Kidney tubule cell (primary cell): ENCODE data around the gene TRIP10.
"Not testable (repeated sequence)": the region's sequence is repeated elsewhere in the genome, so short reads cannot be mapped to it uniquely, and the experiment has no call there.

ENCODE experiments used
- DNase-seq: peaks from one replicate; pipeline ENCODE4 v3.0.0-alpha.2; 2018; ENCODE audit warnings: low spot score

Gene TRIP10

DNA sequence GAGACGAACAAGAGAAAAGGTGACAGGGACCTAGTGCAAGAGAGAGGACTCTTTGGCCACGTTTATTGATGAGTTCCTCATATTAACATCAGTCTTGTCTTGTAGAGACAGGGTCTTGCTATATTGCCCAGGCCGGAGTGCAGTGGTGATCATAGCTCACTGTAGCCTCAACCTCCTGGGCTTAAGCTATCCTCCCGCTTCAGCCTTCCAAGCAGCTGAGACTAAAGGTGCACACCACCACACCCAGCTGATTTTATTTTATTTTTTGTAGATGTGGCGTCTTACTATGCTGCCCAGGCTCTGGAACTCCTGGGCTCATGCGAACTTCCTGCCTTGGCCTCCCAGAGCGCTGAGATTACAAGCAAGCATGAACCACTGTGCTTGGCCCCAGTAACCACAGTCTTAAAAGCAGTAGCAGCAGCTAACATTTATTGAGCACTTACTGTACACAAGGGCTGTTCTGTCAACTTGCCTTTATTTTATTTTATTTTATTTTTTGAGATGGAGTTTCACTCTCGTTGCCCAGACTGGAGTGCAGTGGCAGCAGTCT is 28.8 kb downstream of the TRIP10 start:
- no peak for DNase-seq

- DNase-seq = no peak
Measured at GRCh38 chr19:6769006-6769619, 29.6 kb downstream of the TRIP10 start.

DNA sequence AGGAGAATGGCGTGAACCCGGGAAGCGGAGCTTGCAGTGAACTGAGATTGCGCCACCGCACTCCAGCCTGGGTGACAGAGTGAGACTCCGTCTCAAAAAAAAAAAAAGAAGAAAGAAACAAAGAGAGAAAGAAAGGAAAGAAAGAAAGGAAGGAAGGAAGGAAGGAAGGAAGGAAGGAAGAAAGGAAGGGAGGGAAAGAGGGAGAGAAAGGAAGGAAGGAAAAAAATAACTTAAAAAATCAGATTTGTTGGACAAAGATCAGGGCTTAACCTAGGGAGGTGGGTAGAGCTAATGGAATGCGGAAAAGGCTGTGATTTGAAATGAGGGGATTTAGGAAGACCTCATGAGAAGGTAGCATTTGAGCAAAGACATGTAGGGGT is 32.2 kb downstream of the TRIP10 start:
- not testable (repeated sequence) for DNase-seq

DNA sequence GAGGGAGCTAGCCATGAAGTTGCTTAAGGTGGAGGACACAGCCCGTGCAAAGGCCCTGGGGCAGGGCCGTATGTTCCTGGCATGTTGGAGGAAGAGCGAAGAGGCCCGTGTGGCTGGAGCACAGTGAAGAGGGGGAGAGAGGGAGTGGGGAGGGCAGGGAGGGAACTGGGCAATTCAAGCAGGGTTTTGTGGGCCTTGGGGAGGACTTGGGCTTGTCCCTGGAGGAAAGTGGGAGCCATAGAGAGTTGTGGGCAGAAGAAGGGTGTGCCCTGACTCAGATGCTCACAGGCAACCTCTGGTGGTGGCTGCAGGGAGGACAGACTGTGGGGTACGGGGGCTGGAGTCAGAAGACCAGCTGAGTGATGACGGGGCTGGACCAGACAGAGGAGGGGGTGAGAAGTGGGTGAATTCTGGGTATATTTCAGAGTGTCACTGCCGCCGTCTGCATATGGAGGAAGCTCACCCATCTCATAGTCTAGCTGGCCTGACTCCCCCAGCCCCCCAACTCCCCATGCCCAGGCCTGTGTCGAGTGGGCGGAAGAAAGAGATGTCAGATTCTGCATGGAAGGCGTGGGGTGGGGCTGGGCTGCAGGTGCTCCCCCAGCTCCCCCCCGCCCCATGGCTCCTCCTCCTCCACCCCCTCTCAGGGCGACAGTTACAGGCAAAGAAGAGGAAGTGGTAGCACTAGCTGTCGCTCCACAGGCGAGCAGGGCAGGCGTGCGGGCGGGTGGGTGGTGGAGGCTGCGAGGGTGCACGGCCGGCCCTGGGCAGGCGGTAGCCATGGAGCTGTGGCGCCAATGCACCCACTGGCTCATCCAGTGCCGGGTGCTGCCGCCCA is 32.8 kb downstream of the TRIP10 start, which contains the start of gene VAV1:
Gene VAV1, plus strand, starts transcription at position 681 of the 838 bp plus-strand sequence. Its CDS starts 100 bp downstream, at position 781.
- no peak for DNase-seq

GRCh38 chr19:6772866-6773322 is 33.4 kb downstream of the TRIP10 start:
- DNase-seq = no peak

- DNase-seq = no peak
Measured at GRCh38 chr19:6773323-6773931, 33.9 kb downstream of the TRIP10 start.

DNA sequence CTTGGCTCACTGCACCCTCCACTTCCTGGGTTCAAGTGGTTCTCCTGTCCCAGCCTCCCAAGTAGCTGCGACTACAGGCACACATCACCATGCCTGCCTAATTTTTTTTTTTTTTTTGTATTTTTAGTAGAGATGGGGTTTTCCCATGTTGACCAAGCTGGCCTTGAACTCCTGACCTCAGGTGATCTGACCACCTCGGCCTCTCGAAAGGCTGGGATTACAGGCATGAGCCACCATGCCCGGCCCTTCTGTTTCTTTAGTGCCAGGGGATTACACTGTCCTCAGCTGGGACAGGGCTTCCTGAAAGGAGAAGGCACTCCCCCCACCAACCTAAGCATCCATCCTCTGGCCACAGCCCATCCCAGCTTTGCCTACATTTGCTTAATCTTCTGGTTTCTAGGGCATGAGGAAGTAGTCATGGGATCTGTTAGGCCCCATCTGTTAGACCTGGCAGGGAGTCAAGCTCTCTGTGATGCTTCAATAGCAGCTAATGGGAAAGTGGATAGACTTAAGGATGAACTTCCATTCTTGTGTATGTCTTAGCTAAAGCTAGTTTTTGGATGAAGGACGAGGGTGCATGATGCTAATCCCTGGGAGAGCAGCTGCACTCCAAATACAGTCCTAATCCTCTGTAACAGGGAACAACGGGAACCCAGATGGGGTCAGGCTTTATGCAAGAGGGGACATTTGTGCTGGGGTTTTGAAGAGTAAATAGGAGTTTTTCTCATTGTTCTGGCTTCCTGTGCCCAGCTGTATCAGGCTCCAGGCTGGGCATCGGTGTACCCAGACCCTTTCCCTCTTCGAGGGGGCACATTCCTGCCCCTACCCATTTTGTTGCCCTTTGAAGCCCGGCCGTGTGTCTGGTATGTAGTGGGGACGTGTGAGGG is 35.6 kb downstream of the TRIP10 start:
- no peak for DNase-seq

DNA sequence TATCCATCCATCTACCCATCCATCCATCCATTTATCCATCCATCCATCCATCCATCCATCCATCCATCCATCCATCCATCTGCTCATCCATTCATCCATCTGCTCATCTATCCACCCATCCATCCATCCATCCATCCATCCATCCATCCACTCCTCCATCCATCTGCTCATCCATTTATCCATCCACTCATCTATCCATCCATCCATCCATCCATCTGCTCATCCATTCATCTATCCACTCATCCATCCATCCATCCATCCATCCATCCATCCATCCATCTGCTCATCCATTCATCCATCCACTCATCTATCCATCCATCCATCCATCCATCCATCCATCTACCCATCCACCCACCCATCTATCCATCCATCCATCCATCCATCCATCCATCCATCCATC is 36.6 kb downstream of the TRIP10 start:
- not testable (repeated sequence) for DNase-seq

GRCh38 chr19:6776999-6777398 is 37.5 kb downstream of the TRIP10 start:
- no peak for DNase-seq

GRCh38 chr19:6777434-6777833 is 38.0 kb downstream of the TRIP10 start:
- DNase-seq = no peak

- DNase-seq = no peak
Measured at GRCh38 chr19:6778386-6778785, 38.9 kb downstream of the TRIP10 start.

- no peak for DNase-seq
Measured at GRCh38 chr19:6779206-6779605, 39.7 kb downstream of the TRIP10 start.

DNA sequence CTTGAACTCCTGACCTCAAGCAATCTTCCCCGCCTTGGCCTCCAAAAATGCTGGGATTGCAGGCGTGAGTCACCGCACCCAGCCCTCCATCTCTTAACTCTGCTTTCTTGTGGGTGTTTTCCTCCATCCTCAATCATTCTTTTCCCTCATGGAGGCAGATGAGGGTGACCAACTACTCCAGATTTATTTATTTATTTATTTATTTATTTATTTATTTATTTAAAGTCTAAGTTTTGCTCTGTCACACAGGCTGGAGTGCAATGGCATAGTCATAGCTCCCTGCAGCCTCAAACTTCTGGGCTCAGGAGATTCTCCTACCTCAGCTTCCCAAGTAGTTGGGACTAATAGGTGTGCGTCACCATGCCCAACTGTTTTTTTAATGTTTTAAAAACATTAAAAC is 47.9 kb downstream of the TRIP10 start:
- DNase-seq = no peak

DNA sequence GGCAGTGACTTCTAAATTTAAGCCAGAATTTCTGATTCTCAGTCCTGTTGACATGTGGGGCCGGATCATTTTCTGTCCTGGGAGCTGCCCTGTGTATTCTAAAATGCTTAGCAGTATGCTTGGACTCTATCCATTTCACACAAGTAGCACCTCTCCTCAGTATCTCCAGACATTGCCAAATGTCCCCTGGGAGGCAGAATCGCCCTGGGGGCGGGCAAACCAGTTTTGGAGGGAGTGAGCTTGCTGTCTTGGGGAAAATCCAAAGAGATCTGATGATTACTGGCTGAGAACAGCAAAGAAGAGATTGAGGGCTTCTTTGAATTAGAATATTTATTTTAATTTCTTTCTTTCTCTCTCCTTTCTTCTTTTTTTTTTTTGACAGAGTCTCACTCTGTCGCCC is 49.4 kb downstream of the TRIP10 start:
- DNase-seq = no peak

- no peak for DNase-seq
Measured at GRCh38 chr19:6790194-6791128, 51.0 kb downstream of the TRIP10 start.

DNA sequence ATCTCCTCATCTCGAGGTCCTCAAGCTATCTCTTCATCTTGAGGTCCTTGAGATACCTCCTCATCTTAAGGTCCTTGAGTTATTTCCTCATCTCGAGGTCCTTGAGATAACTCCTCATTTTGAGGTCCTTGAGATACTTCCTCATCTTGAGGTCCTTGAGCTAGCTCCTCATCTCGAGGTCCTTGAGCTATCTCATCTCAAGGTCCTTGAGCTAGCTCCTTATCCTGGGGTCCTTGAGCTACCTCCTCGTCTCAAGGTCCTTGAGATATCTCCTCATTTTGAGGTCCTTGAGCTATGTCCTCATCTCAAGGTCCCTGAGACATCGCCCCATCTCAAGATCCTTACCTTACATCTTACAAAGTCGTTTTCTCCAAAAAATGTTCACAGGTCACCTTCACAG is 51.8 kb downstream of the TRIP10 start:
- no peak for DNase-seq

- no peak for DNase-seq
Measured at GRCh38 chr19:6793411-6793810, 53.9 kb downstream of the TRIP10 start.

- DNase-seq = no peak
Measured at GRCh38 chr19:6793973-6794372, 54.5 kb downstream of the TRIP10 start.

GRCh38 chr19:6794686-6795431 is 55.4 kb downstream of the TRIP10 start:
- DNase-seq = no peak

DNA sequence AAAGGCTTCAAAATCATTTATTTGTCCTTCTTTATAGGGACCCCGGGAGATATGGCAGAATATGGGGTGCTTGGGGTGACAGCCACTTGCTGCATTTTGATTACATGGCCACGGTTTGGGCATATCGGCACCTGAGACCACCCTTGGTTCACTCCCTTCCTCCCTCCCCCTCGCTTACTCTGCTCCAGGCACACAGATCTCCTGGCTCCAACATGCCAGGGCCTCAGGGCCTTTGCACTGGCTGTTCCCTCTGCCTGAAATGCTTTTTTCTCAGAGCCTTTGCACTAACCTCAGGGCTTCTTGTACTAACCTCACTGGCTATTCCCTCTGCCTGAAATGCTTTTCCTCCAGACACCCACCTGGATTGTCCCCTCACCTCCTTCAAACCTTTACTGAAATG is 56.8 kb downstream of the TRIP10 start:
- DNase-seq = no peak
